Limb (tissue), 2 donors: ENCODE results near the gene LCE1B.

ENCODE experiments used
- DNase-seq, 2 donors: peaks; one replicate each; pipeline ENCODE4 v3.0.0-alpha.2; 2016; ENCODE audit errors: extremely low spot score in 2 of 2

LCE1B gene

GRCh38 chr1:152860129-152860528 lies 48.4 kb downstream of the LCE1B start:
- DNase-seq, result no peak

- no peak for DNase-seq
Measured at GRCh38 chr1:152861374-152861773, 49.6 kb downstream of the LCE1B start.
